Measurements from ENCODE around the gene LCMT1. TPM values are rescaled to one million over a fixed set of nuclear protein-coding genes. Genes with fewer than 3 reads are reported as not detected.
A peak's percentile ranks its signal among the peaks of the same experiment; 100 is the strongest.

The LCMT1 gene
- total and polyA plus RNA-seq, 2 donors (not counting 1 experiment from before 2014, with no cell fraction given), result 20.2 to 42.0 TPM

DNA sequence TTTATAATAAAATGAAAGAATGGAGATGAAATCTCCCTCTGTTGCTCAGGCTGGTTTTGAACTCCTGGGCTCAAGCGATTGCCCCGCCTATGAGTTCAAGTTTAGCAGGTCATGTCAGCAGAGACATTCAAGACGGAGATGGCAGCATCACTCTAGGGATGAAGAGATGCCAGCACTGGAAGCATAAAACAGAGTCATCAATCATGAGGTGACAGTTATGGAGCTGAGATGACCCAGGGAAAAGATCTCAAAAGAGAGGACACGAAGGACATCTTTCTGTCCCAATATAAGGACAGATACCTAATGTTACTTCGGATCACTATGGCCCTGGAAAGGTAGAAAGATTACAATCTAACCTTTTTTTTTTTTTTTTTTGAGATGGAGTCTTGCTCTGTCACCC, 11.0 kb upstream of the LCMT1 start:
- H3K27me3 ChIP-seq (replicated peaks in 1 of 4; ENCODE audit: control extremely low read depth in 1 of 4, control insufficient read depth in 3 of 4, insufficient read depth in 4 of 4, low read length in 3 of 4), result no peaks in the 10 kb centered on the region
- H3K9ac ChIP-seq (ENCODE audit: low read length), result no peak overlapping the region
- Mint-ChIP-seq H3K4me3 (no peak overlapping the region), H3K27ac (no peak overlapping the region), H3K4me1 (no peaks in the 10 kb centered on the region), H3K9me3 (ENCODE audit: insufficient read depth) (no peaks in the 10 kb centered on the region), H3K27me3 (no peaks in the 10 kb centered on the region)
- H3K4me1 ChIP-seq (ENCODE audit: control insufficient read depth in 2 of 2, insufficient read depth in 2 of 2, low read length in 2 of 2), result no peaks in the 10 kb centered on the region
- no peak for ATAC-seq (ENCODE audit: low read depth)
- H3K9me3 ChIP-seq (ENCODE audit: control extremely low read depth in 1 of 3, control insufficient read depth in 2 of 3, insufficient read depth in 1 of 3, low read length in 2 of 3), result no peaks in the 10 kb centered on the region
- no peaks in the 10 kb centered on the region for H3K79me2 ChIP-seq (ENCODE audit: control insufficient read depth, insufficient read depth, low read length)
- WGBS (ENCODE audit: insufficient coverage), result 94% methylated on average over 4 of the region's 5 CpGs
- intact Hi-C loops (cut with micrococcal nuclease), result no loop called here
- H3K4me2 ChIP-seq (replicated peaks; ENCODE audit: low read depth, low read length, poor library complexity, severe bottlenecking), result no peak overlapping the region
- POLR2A ChIA-PET, result no interaction called here
- no peak overlapping the region for H2AFZ ChIP-seq (ENCODE audit: insufficient read depth, low read depth, low read length, poor library complexity, severe bottlenecking)
- CTCF ChIA-PET, result no interaction called here
- no peak overlapping the region for H3K4me3 ChIP-seq (ENCODE audit: control extremely low read depth in 1 of 5, extremely low read depth in 1 of 5, insufficient read depth in 1 of 5, low read depth in 2 of 5, low read length in 4 of 5)
- no peak overlapping the region for H3K27ac ChIP-seq (ENCODE audit: low read length in 2 of 2)
- DNase-seq, result no peak
- no peak for TF ChIP-seq EZH2 (IDR thresholded peaks at IDR 0.05; ENCODE audit: borderline replicate concordance, insufficient read depth, low read depth, low read length, poor library complexity, severe bottlenecking)
- TF ChIP-seq, protein P1, sequence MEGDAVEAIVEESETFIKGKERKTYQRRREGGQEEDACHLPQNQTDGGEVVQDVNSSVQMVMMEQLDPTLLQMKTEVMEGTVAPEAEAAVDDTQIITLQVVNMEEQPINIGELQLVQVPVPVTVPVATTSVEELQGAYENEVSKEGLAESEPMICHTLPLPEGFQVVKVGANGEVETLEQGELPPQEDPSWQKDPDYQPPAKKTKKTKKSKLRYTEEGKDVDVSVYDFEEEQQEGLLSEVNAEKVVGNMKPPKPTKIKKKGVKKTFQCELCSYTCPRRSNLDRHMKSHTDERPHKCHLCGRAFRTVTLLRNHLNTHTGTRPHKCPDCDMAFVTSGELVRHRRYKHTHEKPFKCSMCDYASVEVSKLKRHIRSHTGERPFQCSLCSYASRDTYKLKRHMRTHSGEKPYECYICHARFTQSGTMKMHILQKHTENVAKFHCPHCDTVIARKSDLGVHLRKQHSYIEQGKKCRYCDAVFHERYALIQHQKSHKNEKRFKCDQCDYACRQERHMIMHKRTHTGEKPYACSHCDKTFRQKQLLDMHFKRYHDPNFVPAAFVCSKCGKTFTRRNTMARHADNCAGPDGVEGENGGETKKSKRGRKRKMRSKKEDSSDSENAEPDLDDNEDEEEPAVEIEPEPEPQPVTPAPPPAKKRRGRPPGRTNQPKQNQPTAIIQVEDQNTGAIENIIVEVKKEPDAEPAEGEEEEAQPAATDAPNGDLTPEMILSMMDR (IDR thresholded peaks at IDR 0.05), result no peak
- no peaks in the 10 kb centered on the region for H4K20me1 ChIP-seq (ENCODE audit: control insufficient read depth, insufficient read depth, low read length, poor library complexity, severe bottlenecking)
- H3K36me3 ChIP-seq (replicated peaks in 1 of 2; ENCODE audit: control extremely low read depth in 1 of 2, control insufficient read depth in 1 of 2, extremely low read depth in 1 of 2, insufficient read depth in 2 of 2, low read length in 1 of 2), result no peaks in the 10 kb centered on the region

DNA sequence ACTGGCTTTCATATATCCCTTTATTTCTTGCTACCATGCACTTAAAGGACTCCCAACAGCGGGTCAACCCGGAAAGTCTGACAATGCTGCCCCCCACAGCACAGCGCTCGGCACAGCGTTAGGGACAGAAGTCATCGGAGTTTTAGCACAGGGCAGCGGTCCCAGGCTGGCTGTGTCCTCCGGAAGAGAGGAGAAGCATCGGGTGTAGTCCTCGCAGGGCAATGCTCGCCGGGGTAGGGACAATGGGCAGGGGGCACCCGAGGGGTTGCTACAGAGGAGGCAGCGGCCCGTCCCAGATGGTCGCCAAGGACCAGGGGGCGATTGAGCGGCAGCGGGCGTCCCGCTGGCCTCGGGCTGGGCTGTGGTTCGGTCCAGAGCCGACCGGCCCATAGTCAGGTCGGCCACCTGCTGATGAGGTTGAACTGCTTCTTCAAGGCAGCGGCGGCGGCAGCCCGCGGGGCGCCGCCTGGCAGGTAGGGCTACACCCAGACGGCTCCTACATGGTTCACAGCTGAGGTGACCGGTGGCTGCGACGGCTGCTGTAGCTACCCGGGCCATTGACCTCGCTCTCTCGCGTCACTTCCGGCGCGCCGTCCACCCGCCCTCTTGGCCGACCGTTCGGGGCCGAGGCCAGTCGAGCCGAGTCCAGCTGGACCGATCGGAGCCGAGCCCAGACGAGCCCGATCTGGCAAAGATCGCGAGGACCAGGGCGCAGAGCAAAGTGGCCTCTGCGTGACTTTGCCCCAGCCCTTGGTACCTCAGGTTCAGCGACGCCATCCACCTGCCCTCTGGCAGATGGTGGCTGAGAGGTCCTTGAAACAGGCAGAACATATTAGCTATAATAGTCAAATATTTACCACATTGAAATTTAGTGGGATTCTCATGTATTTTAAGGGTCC, 4.7 kb upstream of the LCMT1 start:
- CTCF ChIA-PET, result interaction anchor here (0.7 to 9.7 kb wide), 22 partner anchors 12 to 294 kb away, joined by 3 to 84 read pairs (median 4); no protein-coding TSS in a partner anchor

More for the DNA sequence above, 4.7 kb upstream of the LCMT1 start:
- Mint-ChIP-seq H3K4me1 (peaks cover 34% of the 10 kb centered on the region), H3K27me3 (no peaks in the 10 kb centered on the region), H3K4me3 (peak overlapping the region; percentile 96), H3K27ac (peak overlapping the region; percentile 90), H3K9me3 (ENCODE audit: insufficient read depth) (no peaks in the 10 kb centered on the region)
- WGBS (ENCODE audit: insufficient coverage), result under 1% methylated on average over 61 of the region's 63 CpGs
- peaks cover 2% of the 10 kb centered on the region for H3K79me2 ChIP-seq (ENCODE audit: control insufficient read depth, insufficient read depth, low read length)
- H3K9me3 ChIP-seq (ENCODE audit: control extremely low read depth in 1 of 3, control insufficient read depth in 2 of 3, insufficient read depth in 1 of 3, low read length in 2 of 3), result no peaks in the 10 kb centered on the region
- peak overlapping the region; percentile 63 to 84 (median 67) for H3K4me3 ChIP-seq (ENCODE audit: control extremely low read depth in 1 of 5, extremely low read depth in 1 of 5, insufficient read depth in 1 of 5, low read depth in 2 of 5, low read length in 4 of 5)
- no peaks in the 10 kb centered on the region for H3K36me3 ChIP-seq (replicated peaks in 1 of 2; ENCODE audit: control extremely low read depth in 1 of 2, control insufficient read depth in 1 of 2, extremely low read depth in 1 of 2, insufficient read depth in 2 of 2, low read length in 1 of 2)
- ATAC-seq (ENCODE audit: low read depth) (peak; percentile 40), DNase-seq (peak; percentile 76)
- peak overlapping the region; percentile 85 for H3K9ac ChIP-seq (ENCODE audit: low read length)
- H3K4me2 ChIP-seq (replicated peaks; ENCODE audit: low read depth, low read length, poor library complexity, severe bottlenecking), result peak overlapping the region; percentile 89
- peak overlapping the region; percentile 60 to 71 for H3K27ac ChIP-seq (ENCODE audit: low read length in 2 of 2)
- POLR2A ChIA-PET, result interaction anchor here (0.8 to 1.6 kb wide), 3 partner anchors 39 to 91 kb away, joined by 3 to 8 read pairs (median 7); no protein-coding TSS in a partner anchor
- H4K20me1 ChIP-seq (ENCODE audit: control insufficient read depth, insufficient read depth, low read length, poor library complexity, severe bottlenecking), result no peaks in the 10 kb centered on the region
- H2AFZ ChIP-seq (ENCODE audit: insufficient read depth, low read depth, low read length, poor library complexity, severe bottlenecking), result peak overlapping the region; percentile 95
- intact Hi-C loops (cut with micrococcal nuclease), result loop anchor here (1.0 to 5.0 kb wide), 5 partner anchors 76 to 275 kb away; no protein-coding TSS in a partner anchor
- TF ChIP-seq EZH2 (IDR thresholded peaks at IDR 0.05; ENCODE audit: borderline replicate concordance, insufficient read depth, low read depth, low read length, poor library complexity, severe bottlenecking), result no peak
- TF ChIP-seq, protein P1 (IDR thresholded peaks at IDR 0.05), result peak; percentile 34
- H3K4me1 ChIP-seq (ENCODE audit: control insufficient read depth in 2 of 2, insufficient read depth in 2 of 2, low read length in 2 of 2), result peaks cover 18 to 31% of the 10 kb centered on the region in 2 donors
- H3K27me3 ChIP-seq (replicated peaks in 1 of 4; ENCODE audit: control extremely low read depth in 1 of 4, control insufficient read depth in 3 of 4, insufficient read depth in 4 of 4, low read length in 3 of 4), result no peaks in the 10 kb centered on the region
